ENCODE data around the gene ATG7. TPM values are rescaled to one million over a fixed set of nuclear protein-coding genes. Genes with fewer than 3 reads are reported as not detected.
"Not testable (repeated sequence)": the region's sequence is repeated elsewhere in the genome, so short reads cannot be mapped to it uniquely, and the experiment has no call there.

ATG7 gene
- total RNA-seq, 1 donor from 2014 or later, result 23.0 TPM

GRCh38 chr3:11405323-11405722 lies 133.1 kb downstream of the ATG7 start:
- peaks cover 16% of the 10 kb centered on the region for H3K36me3 Mint-ChIP-seq (ENCODE audit: unreplicated experiment)
- no peak overlapping the region for H3K4me3 Mint-ChIP-seq (ENCODE audit: unreplicated experiment)
- DNase-seq, result no peak
- H3K9me3 Mint-ChIP-seq (ENCODE audit: unreplicated experiment), result peaks cover 7% of the 10 kb centered on the region
- H3K27ac Mint-ChIP-seq (ENCODE audit: unreplicated experiment), result no peak overlapping the region
- no peak for TF ChIP-seq CTCF (IDR thresholded peaks at IDR 0.05; ENCODE audit: partially characterized antibody, unreplicated experiment)
- H3K27me3 Mint-ChIP-seq (ENCODE audit: unreplicated experiment), result no peaks in the 10 kb centered on the region
- H3K4me1 Mint-ChIP-seq (ENCODE audit: low read depth, unreplicated experiment), result no peaks in the 10 kb centered on the region

GRCh38 chr3:11407644-11408043 lies 135.4 kb downstream of the ATG7 start:
- Mint-ChIP-seq H3K36me3 (ENCODE audit: unreplicated experiment) (peaks cover 21% of the 10 kb centered on the region), H3K4me1 (ENCODE audit: low read depth, unreplicated experiment) (no peaks in the 10 kb centered on the region), H3K9me3 (ENCODE audit: unreplicated experiment) (peaks cover 7% of the 10 kb centered on the region), H3K4me3 (ENCODE audit: unreplicated experiment) (no peak overlapping the region), H3K27ac (ENCODE audit: unreplicated experiment) (no peak overlapping the region), H3K27me3 (ENCODE audit: unreplicated experiment) (no peaks in the 10 kb centered on the region)
- no peak for DNase-seq
- no peak for TF ChIP-seq CTCF (IDR thresholded peaks at IDR 0.05; ENCODE audit: partially characterized antibody, unreplicated experiment)

GRCh38 chr3:11408324-11408859 lies 136.2 kb downstream of the ATG7 start:
- H3K4me1 Mint-ChIP-seq (ENCODE audit: low read depth, unreplicated experiment); H3K9me3 Mint-ChIP-seq (ENCODE audit: unreplicated experiment); H3K27me3 Mint-ChIP-seq (ENCODE audit: unreplicated experiment); DNase-seq; H3K27ac Mint-ChIP-seq (ENCODE audit: unreplicated experiment); H3K4me3 Mint-ChIP-seq (ENCODE audit: unreplicated experiment): not testable (repeated sequence)
- H3K36me3 Mint-ChIP-seq (ENCODE audit: unreplicated experiment), result peaks cover 21% of the 10 kb centered on the region

GRCh38 chr3:11410564-11410963 lies 138.4 kb downstream of the ATG7 start:
- TF ChIP-seq CTCF (IDR thresholded peaks at IDR 0.05; ENCODE audit: partially characterized antibody, unreplicated experiment), result no peak
- Mint-ChIP-seq H3K27ac (ENCODE audit: unreplicated experiment) (no peak overlapping the region), H3K4me1 (ENCODE audit: low read depth, unreplicated experiment) (no peaks in the 10 kb centered on the region), H3K9me3 (ENCODE audit: unreplicated experiment) (peaks cover 6% of the 10 kb centered on the region), H3K4me3 (ENCODE audit: unreplicated experiment) (no peak overlapping the region), H3K27me3 (ENCODE audit: unreplicated experiment) (no peaks in the 10 kb centered on the region), H3K36me3 (ENCODE audit: unreplicated experiment) (peaks cover 28% of the 10 kb centered on the region)
- no peak for DNase-seq

GRCh38 chr3:11411956-11412355 lies 139.8 kb downstream of the ATG7 start:
- H3K9me3 Mint-ChIP-seq (ENCODE audit: unreplicated experiment), result peaks cover 5% of the 10 kb centered on the region
- no peaks in the 10 kb centered on the region for H3K27me3 Mint-ChIP-seq (ENCODE audit: unreplicated experiment)
- no peaks in the 10 kb centered on the region for H3K4me1 Mint-ChIP-seq (ENCODE audit: low read depth, unreplicated experiment)
- no peak for DNase-seq
- H3K36me3 Mint-ChIP-seq (ENCODE audit: unreplicated experiment), result peaks cover 21% of the 10 kb centered on the region
- no peak for TF ChIP-seq CTCF (IDR thresholded peaks at IDR 0.05; ENCODE audit: partially characterized antibody, unreplicated experiment)
- no peak overlapping the region for H3K27ac Mint-ChIP-seq (ENCODE audit: unreplicated experiment)
- no peak overlapping the region for H3K4me3 Mint-ChIP-seq (ENCODE audit: unreplicated experiment)
